Measurements from ENCODE around the gene FRAS1.

- TF ChIP-seq CTCF (IDR thresholded peaks at IDR 0.05; ENCODE audit: borderline replicate concordance, extremely low read depth, low read length, poor library complexity, severe bottlenecking) (no peak), EZH2 (IDR thresholded peaks at IDR 0.05; ENCODE audit: borderline replicate concordance, low read depth, low read length, severe bottlenecking) (no peak)
Observed at GRCh38 chr4:78154972-78155590, 98.0 kb downstream of the FRAS1 start.

All from DND-41 (cell line).